ACC112 (cell line): ENCODE measurements around the gene SLC25A52.

Source experiments
- H2AFZ ChIP-seq: fragments of 200-600 bp; sonication (generic); one replicate; pipeline ENCODE4 v1.6.0; 2017; ENCODE audit warnings: antibody characterized with exemption, low read length; ENCODE audit not compliant: unreplicated experiment
- H3K27ac ChIP-seq: fragments of 200-600 bp; sonication (generic); 2 replicates; pipeline ENCODE4 v1.5.1; 2014; ENCODE audit warnings: low read depth, mild to moderate bottlenecking, antibody characterized with exemption, low read length, moderate library complexity
- H3K27me3 ChIP-seq: fragments of 200-600 bp; sonication (generic); 2 replicates; pipeline ENCODE4 v1.6.1; 2014; ENCODE audit warnings: mild to moderate bottlenecking, antibody characterized with exemption, low read length, moderate library complexity, mixed read lengths; ENCODE audit not compliant: insufficient read depth
- H3K36me3 ChIP-seq: fragments of 200-600 bp; sonication (generic); 2 replicates; pipeline ENCODE4 v1.6.1; 2016; ENCODE audit warnings: mild to moderate bottlenecking, antibody characterized with exemption, low read length, moderate library complexity, mixed read lengths; ENCODE audit not compliant: insufficient read depth
- H3K4me1 ChIP-seq: fragments of 200-600 bp; sonication (generic); one replicate; pipeline ENCODE4 v1.6.1; 2016; ENCODE audit warnings: low read length, mixed read lengths; ENCODE audit not compliant: insufficient read depth, unreplicated experiment, control insufficient read depth
- H3K4me3 ChIP-seq: fragments of 200-600 bp; sonication (generic); 2 replicates; pipeline ENCODE4 v1.5.1; 2014; ENCODE audit warnings: mild to moderate bottlenecking, low read depth, low read length
- H3K79me2 ChIP-seq: fragments of 200-600 bp; sonication (generic); one replicate; pipeline ENCODE4 v1.6.0; 2016; ENCODE audit warnings: low read length; ENCODE audit not compliant: control insufficient read depth, unreplicated experiment, insufficient read depth

The SLC25A52 gene

DNA sequence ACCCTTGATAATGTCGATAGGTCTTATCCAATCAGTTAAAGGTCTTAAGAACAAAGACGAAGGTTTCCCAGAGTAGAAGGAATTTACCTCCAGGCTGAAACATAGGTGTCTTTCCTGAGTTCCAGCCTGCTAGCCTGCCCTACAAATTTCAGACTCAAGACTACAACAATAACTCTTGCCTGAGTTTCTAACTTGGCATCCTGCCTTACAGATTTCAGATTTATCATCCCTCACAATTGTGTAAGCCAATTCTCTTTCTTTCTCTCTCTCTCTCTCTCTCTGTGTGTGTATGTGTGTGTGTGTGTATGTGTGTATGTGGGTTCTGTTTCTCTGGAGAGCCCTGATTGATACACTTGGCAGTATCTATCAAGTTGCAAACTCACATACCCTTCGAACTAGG is 39.1 kb downstream of the SLC25A52 start:
- H3K79me2 ChIP-seq, result no peaks in the 10 kb centered on the region
- H3K36me3 ChIP-seq, result no peaks in the 10 kb centered on the region
- H3K27me3 ChIP-seq, result peaks cover 40% of the 10 kb centered on the region
- H3K27ac ChIP-seq, result no peak overlapping the region
- no peak overlapping the region for H2AFZ ChIP-seq
- H3K4me3 ChIP-seq, result no peak overlapping the region
- H3K4me1 ChIP-seq, result no peaks in the 10 kb centered on the region

DNA sequence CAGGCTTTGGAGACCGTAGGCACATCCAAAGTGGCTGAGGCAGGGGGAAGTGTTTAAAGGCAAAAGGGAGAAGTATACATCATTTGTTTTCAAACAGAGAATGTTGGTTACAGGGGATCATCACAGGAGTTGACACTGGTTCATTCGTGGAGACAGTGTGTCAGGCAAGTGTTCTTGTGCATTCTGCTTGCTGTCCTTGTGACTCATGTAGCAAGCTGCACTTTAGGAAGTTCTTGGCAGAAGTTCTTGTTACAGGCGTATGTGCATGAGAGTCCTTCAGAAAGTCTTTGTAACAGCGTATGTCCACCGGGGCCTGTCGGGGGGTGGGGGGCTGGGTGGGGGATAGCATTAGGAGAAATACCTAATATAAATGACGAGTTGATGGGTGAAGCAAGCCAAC is 39.8 kb downstream of the SLC25A52 start:
- Histone ChIP-seq H3K4me3 (no peak overlapping the region), H3K36me3 (no peaks in the 10 kb centered on the region), H2AFZ (no peak overlapping the region), H3K79me2 (no peaks in the 10 kb centered on the region), H3K27me3 (peaks cover 36% of the 10 kb centered on the region), H3K4me1 (no peaks in the 10 kb centered on the region), H3K27ac (no peak overlapping the region)

GRCh38 chr18:31719363-31720006 is 41.2 kb downstream of the SLC25A52 start:
- Histone ChIP-seq H3K27ac (no peak overlapping the region), H3K27me3 (peaks cover 23% of the 10 kb centered on the region), H3K4me1 (no peaks in the 10 kb centered on the region), H3K36me3 (no peaks in the 10 kb centered on the region), H2AFZ (no peak overlapping the region), H3K4me3 (no peak overlapping the region), H3K79me2 (no peaks in the 10 kb centered on the region)

DNA sequence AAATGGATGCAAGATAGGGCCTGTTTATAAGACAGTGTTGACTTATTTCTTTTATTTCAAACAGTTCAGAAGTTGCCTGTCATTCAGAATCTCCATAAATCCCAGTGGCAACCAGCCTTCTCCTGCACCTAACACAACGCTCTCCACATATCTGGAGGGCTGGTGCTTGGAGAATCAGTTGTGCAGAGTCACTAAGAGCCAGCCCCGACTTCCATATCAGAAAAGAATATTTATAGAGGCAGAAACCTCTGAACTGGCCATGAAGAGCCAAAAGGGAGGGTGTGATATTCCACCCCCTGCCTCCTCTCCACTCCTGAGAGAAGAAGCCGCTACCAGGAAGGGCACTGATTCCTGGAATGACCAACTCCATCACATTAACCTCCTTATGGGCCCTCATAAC is 42.3 kb downstream of the SLC25A52 start:
- no peaks in the 10 kb centered on the region for H3K4me1 ChIP-seq
- H3K27ac ChIP-seq, result no peak overlapping the region
- no peaks in the 10 kb centered on the region for H3K36me3 ChIP-seq
- H3K4me3 ChIP-seq, result no peak overlapping the region
- H3K79me2 ChIP-seq, result no peaks in the 10 kb centered on the region
- no peak overlapping the region for H2AFZ ChIP-seq
- peaks cover 14% of the 10 kb centered on the region; the same call in 1 of the 2 replicates for H3K27me3 ChIP-seq

GRCh38 chr18:31716362-31716761 is 44.3 kb downstream of the SLC25A52 start:
- no peak overlapping the region for H3K27ac ChIP-seq
- H3K4me3 ChIP-seq, result no peak overlapping the region
- peaks cover 11% of the 10 kb centered on the region; the same call in 1 of the 2 replicates for H3K27me3 ChIP-seq
- no peaks in the 10 kb centered on the region for H3K36me3 ChIP-seq
- no peaks in the 10 kb centered on the region for H3K4me1 ChIP-seq
- no peak overlapping the region for H2AFZ ChIP-seq
- no peaks in the 10 kb centered on the region for H3K79me2 ChIP-seq

DNA sequence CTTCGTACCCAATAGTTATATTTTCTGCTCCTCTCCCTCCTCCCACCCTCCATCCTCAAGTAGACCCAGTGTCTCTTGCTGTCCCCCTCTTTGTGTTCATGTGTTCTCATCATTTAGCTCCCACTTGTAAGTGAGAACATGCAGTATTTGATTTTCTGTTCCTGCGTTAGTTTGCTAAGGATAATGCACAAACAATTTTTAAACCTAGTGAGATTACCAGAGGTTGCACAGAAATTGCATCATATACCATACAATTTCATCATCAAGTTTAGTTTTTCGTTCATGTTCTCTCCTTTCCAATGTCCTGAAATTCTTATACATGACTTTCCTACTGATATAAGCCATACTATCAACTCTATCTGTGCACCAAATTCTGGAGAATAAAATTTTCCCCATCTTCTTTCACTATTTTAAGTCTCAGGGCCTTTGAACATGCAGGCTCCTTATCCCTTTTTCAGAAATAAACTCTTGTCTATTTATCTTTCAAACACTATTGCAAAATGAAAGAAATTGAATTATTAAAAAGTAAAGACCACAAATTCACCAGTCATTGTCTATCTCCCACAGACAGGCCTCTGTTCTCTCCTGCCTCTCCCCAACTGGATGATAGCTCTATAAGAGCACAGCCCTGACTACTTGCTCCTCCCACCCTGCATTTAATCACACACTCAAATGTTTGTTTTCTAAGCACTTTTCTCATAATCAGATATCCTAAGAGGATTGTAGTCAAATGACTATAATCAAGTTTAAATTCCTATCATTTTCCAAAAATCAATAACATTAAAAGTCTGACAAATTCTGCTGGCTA is 49.1 kb downstream of the SLC25A52 start:
- Histone ChIP-seq H3K4me3 (no peak overlapping the region), H3K79me2 (no peaks in the 10 kb centered on the region), H3K4me1 (no peaks in the 10 kb centered on the region), H3K36me3 (no peaks in the 10 kb centered on the region), H2AFZ (no peak overlapping the region), H3K27me3 (no peaks in the 10 kb centered on the region), H3K27ac (no peak overlapping the region)

DNA sequence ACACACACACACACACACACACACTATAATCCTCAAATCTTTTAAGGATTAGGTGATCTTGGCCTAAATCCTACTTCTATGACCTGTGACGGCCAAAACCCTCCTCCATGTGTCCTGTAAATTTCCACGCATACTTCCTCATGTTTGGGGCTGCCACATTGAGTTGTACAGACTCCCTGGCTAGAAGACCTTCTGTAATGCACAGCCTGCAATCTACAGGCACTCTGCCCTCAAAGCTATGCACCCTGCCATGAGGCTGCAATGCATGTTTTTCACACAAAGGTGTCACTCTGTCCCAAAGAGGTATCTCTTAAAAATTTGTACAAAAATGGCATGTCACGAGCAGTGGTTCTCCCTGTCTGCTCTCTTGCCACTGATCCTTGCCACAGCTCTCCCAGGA is 49.9 kb downstream of the SLC25A52 start:
- Histone ChIP-seq H3K4me1 (no peaks in the 10 kb centered on the region), H3K79me2 (no peaks in the 10 kb centered on the region), H3K27ac (no peak overlapping the region), H2AFZ (no peak overlapping the region), H3K36me3 (no peaks in the 10 kb centered on the region), H3K4me3 (no peak overlapping the region), H3K27me3 (no peaks in the 10 kb centered on the region)
